ENCODE measurements around the gene CDC42EP5. TPM values are rescaled to one million over a fixed set of nuclear protein-coding genes. Genes with fewer than 3 reads are reported as not detected.

Gene CDC42EP5
- total and polyA plus RNA-seq, 10 of the 15 experiments (the other 5 are each of a cell fraction or from before 2014, with no cell fraction given), result 0.42 to 1.8 (median 1.4) TPM; not detected in 6

GRCh38 chr19:54424660-54425381, 48.3 kb downstream of the CDC42EP5 start:
- DNase-seq (ENCODE audit: low read depth, low spot score) (no peak), ATAC-seq (no peak), FAIRE-seq (no peak)
- CTCF ChIA-PET, result no interaction called here
- no peaks in the 10 kb centered on the region for H3K9me3 ChIP-seq (replicated peaks; ENCODE audit: control insufficient read depth, insufficient read depth, low read length)
- H3K79me2 ChIP-seq (ENCODE audit: control insufficient read depth, insufficient read depth, low read length), result no peaks in the 10 kb centered on the region
- no peaks in the 10 kb centered on the region for H3K36me3 ChIP-seq (ENCODE audit: control insufficient read depth in 2 of 2, insufficient read depth in 2 of 2, low read length in 1 of 2)
- H3K27ac ChIP-seq (ENCODE audit: control insufficient read depth, insufficient read depth), result no peak overlapping the region
- no peaks in the 10 kb centered on the region for H4K20me1 ChIP-seq (ENCODE audit: control insufficient read depth, insufficient read depth)
- no peak overlapping the region for H2AFZ ChIP-seq (ENCODE audit: control insufficient read depth, low read depth, low read length)
- 72% methylated on average over 36 of the region's 36 CpGs for WGBS (ENCODE audit: insufficient coverage, insufficient replicate concordance, low lambda C conversion rate, missing lambda C conversion rate)
- H3K4me1 ChIP-seq (ENCODE audit: control insufficient read depth, insufficient read depth, low read length), result no peaks in the 10 kb centered on the region
- in situ Hi-C loops (cut with MboI) (no loop called here), intact Hi-C loops (cut with micrococcal nuclease; ENCODE audit: unreplicated experiment) (no loop called here)
- no TSS peak for BruUV-seq (replicated peaks)
- RAD21 ChIA-PET (ENCODE audit: unreplicated experiment), result no interaction called here
- SMC1A ChIA-PET (ENCODE audit: uncharacterized antibody, unreplicated experiment), result no interaction called here
- POLR2A ChIA-PET, result no interaction called here
- no peak overlapping the region for H3K4me2 ChIP-seq (ENCODE audit: control insufficient read depth, insufficient read depth)
- no peak for TF ChIP-seq MXI1 (IDR thresholded peaks at IDR 0.05; ENCODE audit: low read depth, low read length)
- TF ChIP-seq, protein P1, sequence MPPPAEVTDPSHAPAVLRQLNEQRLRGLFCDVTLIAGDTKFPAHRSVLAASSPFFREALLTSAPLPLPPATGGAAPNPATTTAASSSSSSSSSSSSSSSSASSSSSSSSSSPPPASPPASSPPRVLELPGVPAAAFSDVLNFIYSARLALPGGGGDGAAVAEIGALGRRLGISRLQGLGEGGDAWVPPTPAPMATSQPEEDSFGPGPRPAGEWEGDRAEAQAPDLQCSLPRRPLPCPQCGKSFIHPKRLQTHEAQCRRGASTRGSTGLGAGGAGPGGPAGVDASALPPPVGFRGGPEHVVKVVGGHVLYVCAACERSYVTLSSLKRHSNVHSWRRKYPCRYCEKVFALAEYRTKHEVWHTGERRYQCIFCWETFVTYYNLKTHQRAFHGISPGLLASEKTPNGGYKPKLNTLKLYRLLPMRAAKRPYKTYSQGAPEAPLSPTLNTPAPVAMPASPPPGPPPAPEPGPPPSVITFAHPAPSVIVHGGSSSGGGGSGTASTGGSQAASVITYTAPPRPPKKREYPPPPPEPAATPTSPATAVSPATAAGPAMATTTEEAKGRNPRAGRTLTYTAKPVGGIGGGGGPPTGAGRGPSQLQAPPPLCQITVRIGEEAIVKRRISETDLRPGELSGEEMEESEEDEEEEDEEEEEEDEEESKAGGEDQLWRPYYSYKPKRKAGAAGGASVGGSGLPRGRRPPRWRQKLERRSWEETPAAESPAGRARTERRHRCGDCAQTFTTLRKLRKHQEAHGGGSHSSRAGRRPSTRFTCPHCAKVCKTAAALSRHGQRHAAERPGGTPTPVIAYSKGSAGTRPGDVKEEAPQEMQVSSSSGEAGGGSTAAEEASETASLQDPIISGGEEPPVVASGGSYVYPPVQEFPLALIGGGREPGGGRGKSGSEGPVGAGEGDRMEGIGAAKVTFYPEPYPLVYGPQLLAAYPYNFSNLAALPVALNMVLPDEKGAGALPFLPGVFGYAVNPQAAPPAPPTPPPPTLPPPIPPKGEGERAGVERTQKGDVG (CRISPR knock-in tag; IDR thresholded peaks at IDR 0.05), result no peak
- TF ChIP-seq, protein P2, sequence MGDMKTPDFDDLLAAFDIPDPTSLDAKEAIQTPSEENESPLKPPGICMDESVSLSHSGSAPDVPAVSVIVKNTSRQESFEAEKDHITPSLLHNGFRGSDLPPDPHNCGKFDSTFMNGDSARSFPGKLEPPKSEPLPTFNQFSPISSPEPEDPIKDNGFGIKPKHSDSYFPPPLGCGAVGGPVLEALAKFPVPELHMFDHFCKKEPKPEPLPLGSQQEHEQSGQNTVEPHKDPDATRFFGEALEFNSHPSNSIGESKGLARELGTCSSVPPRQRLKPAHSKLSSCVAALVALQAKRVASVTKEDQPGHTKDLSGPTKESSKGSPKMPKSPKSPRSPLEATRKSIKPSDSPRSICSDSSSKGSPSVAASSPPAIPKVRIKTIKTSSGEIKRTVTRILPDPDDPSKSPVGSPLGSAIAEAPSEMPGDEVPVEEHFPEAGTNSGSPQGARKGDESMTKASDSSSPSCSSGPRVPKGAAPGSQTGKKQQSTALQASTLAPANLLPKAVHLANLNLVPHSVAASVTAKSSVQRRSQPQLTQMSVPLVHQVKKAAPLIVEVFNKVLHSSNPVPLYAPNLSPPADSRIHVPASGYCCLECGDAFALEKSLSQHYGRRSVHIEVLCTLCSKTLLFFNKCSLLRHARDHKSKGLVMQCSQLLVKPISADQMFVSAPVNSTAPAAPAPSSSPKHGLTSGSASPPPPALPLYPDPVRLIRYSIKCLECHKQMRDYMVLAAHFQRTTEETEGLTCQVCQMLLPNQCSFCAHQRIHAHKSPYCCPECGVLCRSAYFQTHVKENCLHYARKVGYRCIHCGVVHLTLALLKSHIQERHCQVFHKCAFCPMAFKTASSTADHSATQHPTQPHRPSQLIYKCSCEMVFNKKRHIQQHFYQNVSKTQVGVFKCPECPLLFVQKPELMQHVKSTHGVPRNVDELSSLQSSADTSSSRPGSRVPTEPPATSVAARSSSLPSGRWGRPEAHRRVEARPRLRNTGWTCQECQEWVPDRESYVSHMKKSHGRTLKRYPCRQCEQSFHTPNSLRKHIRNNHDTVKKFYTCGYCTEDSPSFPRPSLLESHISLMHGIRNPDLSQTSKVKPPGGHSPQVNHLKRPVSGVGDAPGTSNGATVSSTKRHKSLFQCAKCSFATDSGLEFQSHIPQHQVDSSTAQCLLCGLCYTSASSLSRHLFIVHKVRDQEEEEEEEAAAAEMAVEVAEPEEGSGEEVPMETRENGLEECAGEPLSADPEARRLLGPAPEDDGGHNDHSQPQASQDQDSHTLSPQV (IDR thresholded peaks at IDR 0.05), result no peak
- TF ChIP-seq ZNF274 (IDR thresholded peaks at IDR 0.05; ENCODE audit: insufficient read depth, insufficient read length), result no peak
- TF ChIP-seq NR2F1 (conservative IDR thresholded peaks at IDR 0.05), result no peak
- TF ChIP-seq POLR2AphosphoS5 (IDR thresholded peaks at IDR 0.05; ENCODE audit: low read length), result no peak
- no peak for TF ChIP-seq NBN (IDR thresholded peaks at IDR 0.05)
- H3K9ac ChIP-seq (ENCODE audit: control insufficient read depth, insufficient read depth, low read length), result no peak overlapping the region
- no peak overlapping the region for H3K4me3 ChIP-seq
- H3K27me3 ChIP-seq (replicated peaks in 1 of 2; ENCODE audit: control insufficient read depth in 2 of 2, insufficient read depth in 2 of 2, low read length in 1 of 2), result no peaks in the 10 kb centered on the region; a peak in 1 of 4 replicates

All from GM12878 (cell line).